Measurements from ENCODE around the gene OPRM1.

- TF ChIP-seq, protein P1, sequence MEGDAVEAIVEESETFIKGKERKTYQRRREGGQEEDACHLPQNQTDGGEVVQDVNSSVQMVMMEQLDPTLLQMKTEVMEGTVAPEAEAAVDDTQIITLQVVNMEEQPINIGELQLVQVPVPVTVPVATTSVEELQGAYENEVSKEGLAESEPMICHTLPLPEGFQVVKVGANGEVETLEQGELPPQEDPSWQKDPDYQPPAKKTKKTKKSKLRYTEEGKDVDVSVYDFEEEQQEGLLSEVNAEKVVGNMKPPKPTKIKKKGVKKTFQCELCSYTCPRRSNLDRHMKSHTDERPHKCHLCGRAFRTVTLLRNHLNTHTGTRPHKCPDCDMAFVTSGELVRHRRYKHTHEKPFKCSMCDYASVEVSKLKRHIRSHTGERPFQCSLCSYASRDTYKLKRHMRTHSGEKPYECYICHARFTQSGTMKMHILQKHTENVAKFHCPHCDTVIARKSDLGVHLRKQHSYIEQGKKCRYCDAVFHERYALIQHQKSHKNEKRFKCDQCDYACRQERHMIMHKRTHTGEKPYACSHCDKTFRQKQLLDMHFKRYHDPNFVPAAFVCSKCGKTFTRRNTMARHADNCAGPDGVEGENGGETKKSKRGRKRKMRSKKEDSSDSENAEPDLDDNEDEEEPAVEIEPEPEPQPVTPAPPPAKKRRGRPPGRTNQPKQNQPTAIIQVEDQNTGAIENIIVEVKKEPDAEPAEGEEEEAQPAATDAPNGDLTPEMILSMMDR (IDR thresholded peaks at IDR 0.05) = no peak
- TF ChIP-seq POLR2A (IDR thresholded peaks at IDR 0.05) = no peak
Measured at GRCh38 chr6:154239392-154239791, 200.4 kb downstream of the OPRM1 start.

Data from heart left ventricle (tissue), 13 donors.